Liver (tissue), 9 donors: ENCODE measurements around the gene ARL5A. TPM values are rescaled to one million over a fixed set of nuclear protein-coding genes. Genes with fewer than 3 reads are reported as not detected.

Source experiments
- DNase-seq: peaks from one replicate; pipeline ENCODE4 v3.0.0-alpha.2; 2017; ENCODE audit warnings: low spot score
- H3K27ac ChIP-seq, 2 donors: one replicate each; pipeline ENCODE4 v1.7.0; 2013; ENCODE audit warnings: inconsistent platforms in 2 of 2, low read length in 2 of 2, control low read depth in 1 of 2, low read depth in 1 of 2, mild to moderate bottlenecking in 1 of 2
- H3K27me3 ChIP-seq, 4 donors: one replicate each; pipeline versions ENCODE4 v1.6.1 to v1.7.0; 2013; ENCODE audit warnings: low read length in 3 of 4, inconsistent platforms in 1 of 4, mild to moderate bottlenecking in 1 of 4, moderate library complexity in 1 of 4; ENCODE audit not compliant: control insufficient read depth in 4 of 4, insufficient read depth in 4 of 4
- H3K36me3 ChIP-seq, 4 donors: one replicate each; pipeline versions ENCODE4 v1.6.1 to v1.7.0; 2013; ENCODE audit warnings: low read length in 3 of 4, mild to moderate bottlenecking in 3 of 4, low read depth in 1 of 4, moderate library complexity in 1 of 4; ENCODE audit not compliant: control insufficient read depth in 4 of 4, insufficient read depth in 3 of 4
- H3K4me1 ChIP-seq, 4 donors: one replicate each; pipeline versions ENCODE4 v1.6.1 to v1.7.0; 2013; ENCODE audit warnings: low read length in 3 of 4, mild to moderate bottlenecking in 3 of 4, moderate library complexity in 1 of 4; ENCODE audit not compliant: control insufficient read depth in 4 of 4, insufficient read depth in 4 of 4
- H3K4me3 ChIP-seq, 3 donors: one replicate each; pipeline versions ENCODE4 v1.6.1 to v1.7.0; 2013; ENCODE audit warnings: low read length in 3 of 3, control low read depth in 1 of 3, low read depth in 1 of 3, mild to moderate bottlenecking in 1 of 3
- H3K9ac ChIP-seq, 2 donors: one replicate each; pipeline ENCODE4 v1.7.0; 2013; ENCODE audit warnings: low read length in 2 of 2, mild to moderate bottlenecking in 2 of 2, moderate library complexity in 2 of 2, control low read depth in 1 of 2, low read depth in 1 of 2
- H3K9me3 ChIP-seq, 4 donors: one replicate each; pipeline versions ENCODE4 v1.6.1 to v1.7.0; 2013; ENCODE audit warnings: low read length in 3 of 4; ENCODE audit not compliant: control insufficient read depth in 4 of 4
- ATF3 ChIP-seq: IDR thresholded peaks from 2 replicates; pipeline ENCODE4 v1.6.1; 2016; ENCODE audit warnings: antibody characterized with exemption
- CTCF ChIP-seq: fragments of 150-350 bp; IDR thresholded peaks from 2 replicates; pipeline ENCODE4 v1.5.1; 2017; ENCODE audit warnings: improper control_type of control experiment, low read depth, low read length; ENCODE audit not compliant: missing input control
- EGR1 ChIP-seq, 2 donors: IDR thresholded peaks; 2 replicates each; pipeline ENCODE4 v1.6.1; 2016 to 2018; ENCODE audit warnings: antibody characterized with exemption in 2 of 2, low read depth in 2 of 2
- FOXA1 ChIP-seq: IDR thresholded peaks from 2 replicates; pipeline ENCODE4 v1.6.1; 2016; ENCODE audit warnings: antibody characterized with exemption
- FOXA2 ChIP-seq: IDR thresholded peaks from 2 replicates; pipeline ENCODE4 v1.6.1; 2016; ENCODE audit warnings: antibody characterized with exemption
- GABPA ChIP-seq, 2 donors: IDR thresholded peaks in 1 of 2; conservative IDR thresholded peaks in 1 of 2; 2 replicates each; pipeline ENCODE4 v1.6.1; 2016; ENCODE audit warnings: antibody characterized with exemption in 2 of 2, mild to moderate bottlenecking in 1 of 2, moderate library complexity in 1 of 2
- HNF4A ChIP-seq, 2 donors: conservative IDR thresholded peaks; 2 replicates each; pipeline ENCODE4 v1.6.1; 2016; ENCODE audit warnings: antibody characterized with exemption in 2 of 2, mild to moderate bottlenecking in 2 of 2
- HNF4G ChIP-seq: IDR thresholded peaks from 2 replicates; pipeline ENCODE4 v1.6.1; 2016; ENCODE audit warnings: antibody characterized with exemption
- JUND ChIP-seq, 2 donors: IDR thresholded peaks; 2 replicates each; pipeline ENCODE4 v1.6.1; 2016; ENCODE audit warnings: antibody characterized with exemption in 2 of 2
- MAX ChIP-seq: IDR thresholded peaks from 2 replicates; pipeline ENCODE4 v1.6.1; 2016; ENCODE audit warnings: antibody characterized with exemption
- NR2F2 ChIP-seq: IDR thresholded peaks from 2 replicates; pipeline ENCODE4 v1.6.1; 2016; ENCODE audit warnings: antibody characterized with exemption
- RAD21 ChIP-seq, 2 donors: IDR thresholded peaks; 2 replicates each; pipeline ENCODE4 v1.6.1; 2016; ENCODE audit warnings: antibody characterized with exemption in 2 of 2, mild to moderate bottlenecking in 2 of 2
- REST ChIP-seq: IDR thresholded peaks from 2 replicates; pipeline ENCODE4 v1.6.1; 2016; ENCODE audit warnings: antibody characterized with exemption, mild to moderate bottlenecking
- RXRA ChIP-seq, 2 donors: IDR thresholded peaks; 2 replicates each; pipeline ENCODE4 v1.6.1; 2017 to 2018; ENCODE audit warnings: antibody characterized with exemption in 2 of 2, mild to moderate bottlenecking in 1 of 2
- SP1 ChIP-seq: IDR thresholded peaks from 2 replicates; pipeline ENCODE4 v1.6.1; 2018; ENCODE audit warnings: antibody characterized with exemption, mild to moderate bottlenecking
- TAF1 ChIP-seq: conservative IDR thresholded peaks from 2 replicates; pipeline ENCODE4 v1.6.1; 2016; ENCODE audit warnings: antibody characterized with exemption, mild to moderate bottlenecking
- YY1 ChIP-seq: IDR thresholded peaks from 2 replicates; pipeline ENCODE4 v1.6.1; 2016; ENCODE audit warnings: antibody characterized with exemption, mild to moderate bottlenecking
- ZBTB33 ChIP-seq: IDR thresholded peaks from 2 replicates; pipeline ENCODE4 v1.6.1; 2016; ENCODE audit warnings: antibody characterized with exemption
- WGBS: extraction: QIAGEN DNeasy Blood & Tissue Kit; methylation state at CpG from one replicate; pipeline ENCODE4 v1.1.7; 2013; 5-methylcytosine and 5-hydroxymethylcytosine counted together
- polyA plus RNA-seq, 2 donors: library from polyadenylated mRNA; stranded (reverse) in 1 of 2; unstranded in 1 of 2; fragments of 200-250 nt in 1 of 2; fragments of >200 nt in 1 of 2; fragmentation: Nextera tagmentation in 1 of 2; extraction: Ambion mirVana in 1 of 2; gene quantifications; one replicate each; pipeline versions ENCODE4 v1.2.1 to v1.2.3, GENCODE V29; 2013 to 2015
- total RNA-seq, 2 donors: library from RNA; depleted of rRNA; stranded (reverse); fragments of >200 nt; gene quantifications; one replicate each; pipeline ENCODE4 v1.2.3, GENCODE V29; 2014
- donor health status: healthy.
- donor health status: healthy.
- donor health status: healthy.
- donor health status: healthy.
- donor health status: healthy.

Gene ARL5A
- total and polyA plus RNA-seq, 4 donors, result 9.0 to 41.6 (median 18.0) TPM

GRCh38 chr2:151841047-151841424, 12.8 kb upstream of the ARL5A start:
- no peak for DNase-seq
- H3K36me3 ChIP-seq, result no peaks in the 10 kb centered on the region
- no peaks in the 10 kb centered on the region for H3K27me3 ChIP-seq
- TF ChIP-seq MAX (no peak), FOXA2 (no peak), NR2F2 (no peak), CTCF (no peak), YY1 (no peak), RXRA (IDR thresholded peaks at IDR 0.05) (no peak), GABPA (IDR thresholded peaks at IDR 0.05 in 1 of 2, conservative IDR thresholded peaks at IDR 0.05 in 1 of 2) (no peak), JUND (IDR thresholded peaks at IDR 0.05) (no peak), REST (no peak), EGR1 (IDR thresholded peaks at IDR 0.05; ENCODE audit: low read depth in 2 of 2) (no peak), HNF4G (no peak), FOXA1 (no peak), TAF1 (no peak), SP1 (no peak), RAD21 (IDR thresholded peaks at IDR 0.05) (no peak), ATF3 (no peak), ZBTB33 (no peak), HNF4A (conservative IDR thresholded peaks at IDR 0.05) (no peak)
- WGBS, result 96% methylated on average over 2 of the region's 2 CpGs
- H3K9ac ChIP-seq, result no peak overlapping the region
- no peak overlapping the region for H3K27ac ChIP-seq
- H3K4me3 ChIP-seq, result no peak overlapping the region
- H3K4me1 ChIP-seq, result peaks cover 0 to 2% (median 0%) of the 10 kb centered on the region in 4 donors
- no peaks in the 10 kb centered on the region for H3K9me3 ChIP-seq
